Fibroblast of lung (primary cell): Measurements from ENCODE around the gene PPIF. TPM values are rescaled to one million over a fixed set of nuclear protein-coding genes. Genes with fewer than 3 reads are reported as not detected.
A peak's percentile ranks its signal among the peaks of the same experiment; 100 is the strongest.

Experiments used
- DNase-seq, 2 donors: peaks; one replicate each; pipeline versions ENCODE4 v3.0.0 to v3.0.0-alpha.2; 2010; ENCODE audit warnings: low read depth in 2 of 2
- H2AFZ ChIP-seq: 2 replicates; pipeline ENCODE4 v1.5.1; 2012; ENCODE audit warnings: low read length, control low read depth, inconsistent platforms
- H3K27ac ChIP-seq: 2 replicates; pipeline ENCODE4 v1.5.1; 2011; ENCODE audit warnings: low read length, control low read depth; ENCODE audit not compliant: insufficient read depth
- H3K27me3 ChIP-seq: 2 replicates; pipeline ENCODE4 v1.5.1; 2011; ENCODE audit warnings: mild to moderate bottlenecking, low read length; ENCODE audit not compliant: control insufficient read depth, insufficient read depth
- H3K36me3 ChIP-seq: 2 replicates; pipeline ENCODE4 v1.5.1; 2011; ENCODE audit warnings: low read length; ENCODE audit not compliant: control insufficient read depth, insufficient read depth
- H3K4me1 ChIP-seq: 2 replicates; pipeline ENCODE4 v1.5.1; 2011; ENCODE audit warnings: low read length; ENCODE audit not compliant: control insufficient read depth, insufficient read depth; ENCODE audit errors: extremely low read depth
- H3K4me2 ChIP-seq: 2 replicates; pipeline ENCODE4 v1.5.1; 2011; ENCODE audit warnings: low read length, control low read depth; ENCODE audit not compliant: insufficient read depth; ENCODE audit errors: extremely low read depth
- H3K4me3 ChIP-seq, 4 experiments: fragments of 200-600 bp in 1 of 4; sonication (generic) in 1 of 4; replicated peaks in 1 of 4; 2 replicates each; pipeline ENCODE4 v1.5.1; 2011 to 2016; ENCODE audit warnings: low read length in 4 of 4, low read depth in 3 of 4, mild to moderate bottlenecking in 3 of 4, control low read depth in 2 of 4, inconsistent platforms in 1 of 4, mixed read lengths in 1 of 4; ENCODE audit not compliant: insufficient read depth in 1 of 4; ENCODE audit errors: control extremely low read depth in 1 of 4
- H3K79me2 ChIP-seq: 2 replicates; pipeline ENCODE4 v1.5.1; 2012; ENCODE audit warnings: mild to moderate bottlenecking, low read length, inconsistent platforms; ENCODE audit not compliant: control insufficient read depth, insufficient read depth
- H3K9ac ChIP-seq: 2 replicates; pipeline ENCODE4 v1.5.1; 2011; ENCODE audit warnings: mild to moderate bottlenecking, low read length, control low read depth; ENCODE audit not compliant: insufficient read depth
- H3K9me3 ChIP-seq: 2 replicates; pipeline ENCODE4 v1.5.1; 2012; ENCODE audit warnings: low read depth, low read length; ENCODE audit not compliant: control insufficient read depth, insufficient read depth
- H4K20me1 ChIP-seq: 2 replicates; pipeline ENCODE4 v1.5.1; 2011; ENCODE audit warnings: low read length; ENCODE audit not compliant: control insufficient read depth, insufficient read depth; ENCODE audit errors: extremely low read depth
- EZH2 ChIP-seq: IDR thresholded peaks from 2 replicates; pipeline ENCODE4 v1.5.1; 2012; ENCODE audit warnings: low read length, control low read depth, mild to moderate bottlenecking; ENCODE audit errors: missing control alignments
- polyA plus RNA-seq, 2 donors: library from polyadenylated mRNA; depleted of rRNA in 1 of 2; stranded (reverse) in 1 of 2; unstranded in 1 of 2; fragments of >200 nt; gene quantifications; 2 replicates each; pipeline ENCODE4 v1.2.1, GENCODE V29; 2011 to 2012; ENCODE audit warnings: missing spikeins in 1 of 2
- total RNA-seq: library from RNA; depleted of rRNA; stranded (reverse); fragments of >200 nt; gene quantifications from 2 replicates; pipeline ENCODE4 v1.2.1, GENCODE V29; 2014
- TF ChIP-seq, protein P1 (sequence below), 2 donors: IDR thresholded peaks in 1 of 2; conservative IDR thresholded peaks in 1 of 2; 1 replicate in 1 of 2; 2 replicates in 1 of 2; pipeline ENCODE4 v1.5.1; 2011 to 2012; ENCODE audit warnings: low read length in 2 of 2, control low read depth in 1 of 2, inconsistent platforms in 1 of 2, low read depth in 1 of 2, mild to moderate bottlenecking in 1 of 2

The PPIF gene
- total and polyA plus RNA-seq, 2 donors (not counting 1 experiment from before 2014, with no cell fraction given): 18.7 to 63.0 TPM

DNA sequence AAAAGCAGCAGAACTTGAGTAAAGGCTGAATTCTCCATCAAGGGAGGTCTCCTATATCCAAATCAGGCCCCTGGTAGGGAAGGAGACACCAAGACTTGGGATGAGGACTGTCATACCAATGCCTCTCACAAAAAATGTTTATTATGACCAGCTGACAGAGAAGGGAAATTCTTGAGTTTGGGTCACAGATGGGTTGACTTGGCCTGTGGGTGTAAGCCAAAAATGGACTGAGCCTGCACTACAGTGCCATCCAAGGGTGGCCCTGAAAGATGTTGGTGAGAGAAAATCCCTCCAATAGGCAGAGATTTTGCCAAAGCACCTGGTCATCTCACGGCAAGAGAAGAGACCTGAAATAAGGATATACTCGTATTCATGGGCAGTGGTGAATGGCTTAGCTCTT, 27.0 kb upstream of the PPIF start:
- DNase-seq: no peak
- peak overlapping the region; percentile 70 for H3K27ac ChIP-seq
- no peaks in the 10 kb centered on the region for H3K9me3 ChIP-seq
- H3K4me1 ChIP-seq: peaks cover 35% of the 10 kb centered on the region
- H3K27me3 ChIP-seq: no peaks in the 10 kb centered on the region
- H2AFZ ChIP-seq: no peak overlapping the region
- H3K36me3 ChIP-seq: no peaks in the 10 kb centered on the region
- no peak overlapping the region for H3K4me2 ChIP-seq
- H4K20me1 ChIP-seq: no peaks in the 10 kb centered on the region
- no peak overlapping the region for H3K9ac ChIP-seq
- no peaks in the 10 kb centered on the region for H3K79me2 ChIP-seq
- H3K4me3 ChIP-seq: no peak overlapping the region
- TF ChIP-seq EZH2: no peak
- TF ChIP-seq, protein P1, sequence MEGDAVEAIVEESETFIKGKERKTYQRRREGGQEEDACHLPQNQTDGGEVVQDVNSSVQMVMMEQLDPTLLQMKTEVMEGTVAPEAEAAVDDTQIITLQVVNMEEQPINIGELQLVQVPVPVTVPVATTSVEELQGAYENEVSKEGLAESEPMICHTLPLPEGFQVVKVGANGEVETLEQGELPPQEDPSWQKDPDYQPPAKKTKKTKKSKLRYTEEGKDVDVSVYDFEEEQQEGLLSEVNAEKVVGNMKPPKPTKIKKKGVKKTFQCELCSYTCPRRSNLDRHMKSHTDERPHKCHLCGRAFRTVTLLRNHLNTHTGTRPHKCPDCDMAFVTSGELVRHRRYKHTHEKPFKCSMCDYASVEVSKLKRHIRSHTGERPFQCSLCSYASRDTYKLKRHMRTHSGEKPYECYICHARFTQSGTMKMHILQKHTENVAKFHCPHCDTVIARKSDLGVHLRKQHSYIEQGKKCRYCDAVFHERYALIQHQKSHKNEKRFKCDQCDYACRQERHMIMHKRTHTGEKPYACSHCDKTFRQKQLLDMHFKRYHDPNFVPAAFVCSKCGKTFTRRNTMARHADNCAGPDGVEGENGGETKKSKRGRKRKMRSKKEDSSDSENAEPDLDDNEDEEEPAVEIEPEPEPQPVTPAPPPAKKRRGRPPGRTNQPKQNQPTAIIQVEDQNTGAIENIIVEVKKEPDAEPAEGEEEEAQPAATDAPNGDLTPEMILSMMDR (conservative IDR thresholded peaks at IDR 0.05 in 1 of 2, IDR thresholded peaks at IDR 0.05 in 1 of 2; ENCODE audit: low read depth in 1 of 2, low read length in 2 of 2): no peak

GRCh38 chr10:79320820-79321493, 26.3 kb upstream of the PPIF start:
- Histone ChIP-seq H3K4me3 (no peak overlapping the region), H3K9me3 (no peaks in the 10 kb centered on the region), H3K79me2 (no peaks in the 10 kb centered on the region), H3K4me1 (peaks cover 35% of the 10 kb centered on the region), H2AFZ (no peak overlapping the region), H4K20me1 (no peaks in the 10 kb centered on the region), H3K36me3 (no peaks in the 10 kb centered on the region), H3K4me2 (no peak overlapping the region), H3K27ac (peak overlapping the region; percentile 70), H3K27me3 (no peaks in the 10 kb centered on the region), H3K9ac (no peak overlapping the region)
- TF ChIP-seq, protein P1 (conservative IDR thresholded peaks at IDR 0.05 in 1 of 2, IDR thresholded peaks at IDR 0.05 in 1 of 2; ENCODE audit: low read depth in 1 of 2, low read length in 2 of 2): no peak
- no peak for TF ChIP-seq EZH2
- DNase-seq: peak; percentile 84 to 85

DNA sequence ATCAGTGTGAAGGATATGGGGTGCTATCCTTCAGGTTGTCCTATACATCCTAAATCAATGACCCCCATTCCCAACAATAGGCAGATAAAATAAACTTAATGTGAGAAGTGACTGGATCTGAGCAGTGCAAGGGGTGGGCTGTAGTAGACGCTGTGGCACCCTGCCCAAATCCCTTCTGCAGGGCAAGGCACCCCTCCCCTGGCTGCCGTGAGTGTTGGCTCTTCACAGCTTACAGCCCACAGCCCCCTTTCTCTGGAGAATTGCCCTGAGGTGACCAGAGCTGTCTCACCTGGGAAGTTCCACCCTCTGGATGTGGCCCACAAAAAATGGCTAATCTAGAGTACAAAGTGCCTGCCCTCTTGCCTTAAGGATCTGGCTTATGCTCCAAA, 25.8 kb upstream of the PPIF start:
- Histone ChIP-seq H3K4me1 (peaks cover 35% of the 10 kb centered on the region), H3K4me2 (no peak overlapping the region), H3K36me3 (no peaks in the 10 kb centered on the region), H3K9me3 (no peaks in the 10 kb centered on the region), H3K27ac (peak overlapping the region; percentile 12), H3K9ac (no peak overlapping the region), H3K79me2 (no peaks in the 10 kb centered on the region), H2AFZ (no peak overlapping the region), H3K4me3 (no peak overlapping the region), H4K20me1 (no peaks in the 10 kb centered on the region), H3K27me3 (no peaks in the 10 kb centered on the region)
- no peak for TF ChIP-seq EZH2
- TF ChIP-seq, protein P1 (conservative IDR thresholded peaks at IDR 0.05 in 1 of 2, IDR thresholded peaks at IDR 0.05 in 1 of 2; ENCODE audit: low read depth in 1 of 2, low read length in 2 of 2): no peak
- DNase-seq: no peak
